ENCODE measurements around the gene TUBA3C.

TUBA3C gene

DNA sequence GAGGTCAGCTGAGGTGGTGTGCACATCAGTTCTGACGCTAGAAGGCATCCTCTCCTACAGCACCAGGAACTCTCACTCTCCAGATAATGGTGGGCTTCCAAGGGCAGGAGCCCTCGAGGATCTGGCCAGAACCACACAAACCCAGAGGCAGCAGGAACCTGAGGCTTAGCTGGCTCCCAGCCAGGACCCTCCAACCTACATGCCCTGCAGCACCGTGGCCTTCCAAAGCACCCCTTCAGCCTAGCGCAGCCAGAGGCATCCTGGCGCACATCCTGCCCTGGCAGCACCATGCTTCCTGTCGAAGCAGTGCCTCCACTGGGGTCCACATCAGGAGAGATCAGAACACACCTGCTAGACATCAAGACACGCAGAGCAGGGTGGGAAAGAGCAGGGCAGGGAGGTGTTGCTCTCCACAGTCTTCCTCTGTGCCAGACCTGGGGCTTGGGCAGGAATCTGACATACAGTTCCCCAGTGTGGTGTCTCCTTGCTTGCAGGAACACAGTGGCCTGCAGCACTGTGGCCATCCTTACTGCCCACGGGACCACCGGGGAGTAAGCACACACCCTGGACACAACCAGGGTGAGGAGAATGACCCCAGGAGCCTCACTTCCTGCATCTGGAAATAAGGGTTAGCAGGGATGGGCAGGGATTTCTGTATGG, 21.7 kb downstream of the TUBA3C start:
- DNase-seq, result no peak

DNA sequence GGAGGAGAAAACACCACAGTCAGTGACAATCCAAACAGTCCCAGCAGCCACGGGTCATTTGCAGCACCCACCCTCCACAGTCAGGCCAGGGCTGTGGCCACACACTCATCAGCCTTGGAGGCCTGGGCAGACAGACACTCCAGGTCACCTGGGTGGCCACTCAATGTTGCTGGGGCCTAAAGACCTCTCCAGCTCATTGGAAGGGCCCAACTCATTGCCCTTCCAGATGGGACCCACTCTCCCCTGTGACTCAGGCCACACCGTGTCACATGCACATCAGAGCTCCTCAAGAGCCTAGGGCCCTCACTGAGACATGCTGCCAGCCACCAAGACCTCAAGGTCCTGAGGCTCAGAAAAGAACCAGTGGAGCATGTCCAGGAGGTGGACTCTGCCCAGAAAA, 22.4 kb downstream of the TUBA3C start:
- DNase-seq, result no peak

DNA sequence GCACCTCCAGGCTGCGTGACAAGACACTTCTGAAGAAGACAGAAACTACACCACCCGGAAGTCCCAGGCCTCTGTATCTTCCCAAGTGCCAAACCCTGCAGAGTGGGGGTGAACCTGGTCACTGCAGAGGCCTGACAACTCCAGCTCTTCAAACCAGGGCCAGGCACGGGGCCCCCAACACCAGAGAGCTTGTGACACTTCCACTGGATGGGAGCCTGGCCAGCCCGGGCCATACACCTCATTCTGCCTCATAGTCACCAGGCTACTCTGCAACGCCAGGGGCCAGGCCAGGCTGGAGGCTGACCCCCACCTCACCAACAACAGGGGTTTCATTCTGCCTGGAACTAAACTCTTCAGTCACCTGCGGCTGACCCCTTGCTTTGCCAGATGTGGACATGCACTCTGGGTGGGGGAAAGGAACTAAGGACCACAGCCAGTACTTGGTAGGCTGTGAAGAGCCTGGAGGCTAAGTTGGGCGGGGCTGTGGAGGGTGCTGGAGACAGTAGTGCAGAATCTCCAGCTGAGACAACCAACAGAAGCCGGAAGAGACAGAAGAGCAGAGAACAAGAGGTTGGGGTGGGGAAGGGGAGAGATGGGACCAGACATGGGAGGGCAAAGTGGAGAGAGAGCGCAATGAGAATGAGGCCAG, 23.0 kb downstream of the TUBA3C start:
- DNase-seq, result no peak

DNA sequence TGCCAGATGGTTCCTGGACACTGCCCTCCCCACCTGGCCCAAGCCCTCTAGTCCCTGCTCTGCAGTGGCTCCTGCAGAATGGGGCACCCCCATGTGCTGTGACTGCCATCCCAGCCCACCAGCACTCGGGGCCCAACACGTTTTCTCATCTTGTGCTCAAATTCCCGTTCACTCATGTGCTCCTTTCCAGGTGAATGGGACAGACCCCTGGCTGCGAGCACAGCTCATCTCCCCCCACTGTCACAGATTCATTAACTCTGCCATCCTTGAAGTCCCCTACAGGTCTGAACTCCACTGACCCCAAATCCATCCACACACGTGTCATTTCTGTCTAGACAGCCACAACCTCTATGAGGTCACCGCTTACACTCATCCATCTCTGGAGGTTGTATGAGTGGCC, 23.6 kb downstream of the TUBA3C start:
- no peak for DNase-seq

DNA sequence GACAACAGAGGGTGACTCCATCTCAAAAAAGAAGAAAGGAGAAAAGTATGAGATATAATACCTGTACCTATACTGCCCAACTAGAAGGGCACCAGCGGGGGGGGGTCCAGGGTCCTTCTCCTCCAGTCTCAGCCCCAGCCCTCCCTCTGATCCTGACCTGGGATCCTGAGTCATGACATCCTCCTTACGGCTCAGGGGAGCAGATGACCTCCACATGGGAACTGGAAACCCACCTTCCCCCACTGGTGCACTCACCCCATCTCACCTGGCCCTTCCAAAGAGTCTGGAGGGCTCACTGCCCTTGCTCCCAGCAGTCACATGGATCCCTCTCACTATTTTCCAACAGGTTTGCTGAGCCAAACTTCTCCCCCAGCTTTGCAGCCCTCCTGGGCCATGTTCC, 24.2 kb downstream of the TUBA3C start:
- no peak for DNase-seq

DNA sequence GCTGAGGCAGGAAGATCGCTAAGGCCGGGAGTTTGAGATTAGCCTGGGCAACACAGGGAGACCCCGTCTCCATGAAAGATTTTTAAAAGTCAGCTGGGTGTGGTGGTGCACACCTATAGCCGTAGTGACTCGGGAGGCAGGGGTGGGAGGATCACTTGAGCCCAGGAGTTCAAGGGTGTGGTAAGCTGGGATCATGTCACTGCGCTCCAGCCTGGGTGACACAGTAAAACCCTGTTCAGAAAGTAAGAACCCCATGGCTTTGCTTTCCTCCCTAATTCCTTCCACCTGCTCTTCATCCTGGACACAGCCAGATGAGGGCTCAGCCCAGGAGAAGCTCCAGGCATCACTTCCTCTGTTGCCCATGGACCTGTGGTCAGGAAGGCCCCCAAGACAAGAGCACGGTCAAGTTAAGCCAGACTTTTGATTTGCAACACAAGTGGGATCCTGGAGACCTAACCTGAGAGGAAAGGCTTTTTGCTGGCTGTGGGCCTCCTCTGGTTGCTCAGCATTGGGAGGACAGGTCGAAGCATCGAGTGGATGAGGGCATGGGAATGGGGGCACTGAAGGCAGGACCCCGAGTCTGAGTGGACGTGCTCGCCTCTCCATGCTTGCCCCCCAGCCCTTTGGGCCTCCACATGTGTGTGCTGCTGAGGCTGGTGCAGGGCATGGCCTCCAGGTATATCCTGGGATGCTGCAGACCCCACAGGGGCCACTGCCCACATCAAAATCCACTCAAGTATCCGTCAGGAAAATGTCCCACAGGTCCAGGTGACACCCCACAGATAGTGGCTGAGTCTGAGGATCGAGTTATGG, 25.4 kb downstream of the TUBA3C start:
- DNase-seq, result no peak

DNA sequence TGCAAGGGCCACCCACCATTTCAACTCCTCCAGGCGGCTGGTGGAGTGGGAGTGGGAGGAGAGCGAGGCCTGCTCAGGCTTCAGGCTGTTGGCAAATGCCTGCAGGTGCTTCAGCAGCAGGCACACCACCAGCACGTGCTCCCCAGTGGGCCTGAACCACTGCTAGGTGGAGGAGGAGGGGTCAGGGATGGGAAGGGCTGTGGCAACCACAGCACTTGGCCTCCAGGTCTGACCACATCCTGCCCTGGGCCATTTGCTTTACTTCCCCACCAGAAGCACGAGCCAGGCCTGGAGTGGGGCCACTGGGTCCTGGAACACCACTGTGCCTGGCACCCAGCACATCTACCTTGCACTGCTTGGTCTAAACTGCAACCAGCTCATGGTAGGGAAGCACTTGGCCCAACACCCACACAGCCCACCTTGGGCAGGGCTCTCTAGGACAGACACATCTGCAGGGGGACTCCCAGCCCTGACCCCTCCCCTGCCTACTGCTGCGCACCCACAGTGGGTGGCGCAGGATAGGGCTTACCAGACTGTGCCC, 26.2 kb downstream of the TUBA3C start:
- DNase-seq, result no peak

DNA sequence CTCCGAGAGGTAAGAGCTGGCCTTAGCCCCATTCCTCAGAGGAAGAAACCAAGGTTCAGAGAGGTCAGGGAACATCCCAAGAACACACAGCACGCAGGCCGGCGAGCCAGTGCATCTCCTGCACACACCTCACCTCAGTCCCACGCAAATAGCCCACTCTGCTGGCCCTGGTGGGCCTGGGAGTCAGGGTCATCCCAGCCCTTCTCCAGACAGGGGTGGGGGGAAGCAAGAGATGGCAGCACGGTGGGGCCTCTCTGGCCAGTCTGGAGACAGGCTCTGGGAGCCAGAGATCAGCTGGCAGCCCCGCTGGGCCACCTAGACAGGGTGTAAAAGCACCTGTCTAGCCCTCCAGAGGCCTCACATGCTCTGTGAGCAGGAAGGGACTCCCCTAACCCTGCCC, 26.8 kb downstream of the TUBA3C start:
- DNase-seq, result no peak

DNA sequence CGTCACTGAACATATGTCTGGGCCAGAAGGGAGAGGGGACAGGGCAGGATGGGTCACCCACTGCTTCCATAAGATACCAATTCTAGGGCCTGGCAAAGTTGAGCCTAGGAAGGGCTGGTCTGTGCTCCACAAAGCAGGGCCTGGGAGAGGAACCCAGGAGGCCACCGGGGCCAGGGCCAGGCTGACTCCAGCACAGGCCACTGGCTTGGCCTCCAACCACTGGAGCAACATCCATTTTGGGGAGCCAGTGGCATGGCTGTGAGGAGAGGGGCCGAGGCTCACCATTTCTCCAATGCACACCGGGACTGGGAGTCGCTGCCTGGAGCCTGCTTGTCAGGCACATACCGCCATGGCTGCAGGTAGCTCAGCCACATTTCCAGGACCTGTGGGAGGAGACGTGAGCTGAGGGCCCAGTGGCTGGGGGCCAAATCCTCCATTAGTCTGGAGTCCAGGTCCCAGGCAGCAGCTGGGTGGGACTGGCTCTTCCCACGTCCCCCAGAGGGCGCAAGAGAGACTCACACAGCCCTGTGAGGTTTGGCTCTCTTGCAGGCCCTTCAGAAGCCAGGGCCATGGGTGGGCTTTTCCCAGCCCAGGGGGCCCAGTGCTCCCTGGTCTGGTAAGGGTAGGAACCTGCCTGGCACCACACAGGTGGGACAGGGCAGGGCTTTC, 27.7 kb downstream of the TUBA3C start:
- DNase-seq, result no peak

DNA sequence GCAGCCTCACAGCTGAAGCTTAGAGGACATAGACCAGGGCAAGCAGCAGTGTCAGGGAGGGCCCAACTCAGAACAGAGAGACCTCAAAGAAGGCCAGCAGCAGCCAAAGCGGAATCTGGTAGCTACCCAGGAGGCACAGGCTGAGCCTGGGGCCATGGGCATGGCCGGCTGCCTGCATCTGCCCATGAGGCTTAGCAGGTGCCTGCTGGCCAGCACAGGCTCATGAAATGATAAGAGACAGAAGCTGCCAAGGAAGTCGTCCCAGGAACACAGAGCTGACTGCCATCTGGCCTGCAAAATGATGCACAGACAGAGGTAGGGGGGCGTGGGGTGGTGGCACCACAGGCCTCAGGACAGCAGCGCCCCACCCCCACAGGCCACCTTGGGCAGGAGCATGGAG, 29.2 kb downstream of the TUBA3C start:
- DNase-seq, result no peak

DNA sequence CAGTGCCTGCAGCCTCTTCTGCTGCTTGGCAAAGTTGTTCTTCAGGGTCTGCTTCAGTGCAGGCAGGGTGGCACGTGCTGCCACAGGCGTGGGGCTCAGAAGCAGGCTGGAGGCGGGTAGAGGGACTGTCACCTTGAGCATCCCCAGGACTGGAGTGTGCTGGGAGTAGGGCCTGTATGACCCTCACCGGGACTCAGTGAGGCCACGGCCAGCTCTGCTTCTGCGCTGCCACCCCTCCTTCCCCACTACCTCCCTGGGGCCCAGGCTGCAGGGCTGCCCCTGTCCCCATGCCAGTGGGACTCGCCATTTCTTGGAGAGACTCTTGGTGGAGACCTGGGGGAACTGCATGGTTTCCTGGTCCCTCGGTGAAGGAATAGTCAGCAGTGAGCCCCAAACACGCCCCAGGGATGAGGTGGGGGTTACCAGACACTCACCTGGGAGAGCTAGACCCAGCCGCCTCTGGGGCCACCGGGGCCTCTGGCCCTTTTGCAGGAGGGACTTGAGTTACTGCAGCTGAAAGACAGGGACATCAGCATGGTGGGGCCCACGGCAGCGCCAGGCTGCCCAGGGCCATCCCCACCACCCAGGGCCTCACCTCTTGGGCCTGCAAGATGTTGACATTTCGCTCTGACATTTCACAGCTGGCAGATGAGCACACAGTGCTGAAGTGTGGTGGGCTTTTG, 29.9 kb downstream of the TUBA3C start:
- DNase-seq, result no peak

DNA sequence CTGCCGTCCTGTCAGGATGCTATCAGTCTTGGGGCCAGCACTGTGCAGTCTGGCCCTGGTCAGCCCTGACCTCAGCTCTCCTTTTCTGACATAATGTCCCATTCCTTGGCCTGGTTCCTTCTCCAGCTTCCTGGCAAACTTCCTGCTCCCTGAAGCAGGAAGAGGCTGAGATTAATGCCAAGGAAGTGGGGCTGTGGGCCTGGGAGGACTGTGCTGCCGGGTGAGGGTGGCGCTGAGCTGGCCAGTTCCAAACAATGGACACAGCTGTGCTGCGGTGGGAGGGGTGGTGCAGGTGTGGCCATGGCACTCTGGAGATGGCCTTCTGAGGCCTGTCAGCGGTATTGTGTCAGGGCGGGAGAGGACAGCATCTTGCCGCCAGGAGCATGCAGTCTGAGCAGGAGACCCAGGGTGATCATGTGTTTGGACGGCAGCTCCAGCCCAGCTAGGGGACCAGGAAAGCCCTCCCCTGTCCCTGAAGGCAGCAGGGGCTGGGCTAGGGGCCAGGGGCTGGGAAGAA, 30.9 kb downstream of the TUBA3C start:
- DNase-seq, result no peak

DNA sequence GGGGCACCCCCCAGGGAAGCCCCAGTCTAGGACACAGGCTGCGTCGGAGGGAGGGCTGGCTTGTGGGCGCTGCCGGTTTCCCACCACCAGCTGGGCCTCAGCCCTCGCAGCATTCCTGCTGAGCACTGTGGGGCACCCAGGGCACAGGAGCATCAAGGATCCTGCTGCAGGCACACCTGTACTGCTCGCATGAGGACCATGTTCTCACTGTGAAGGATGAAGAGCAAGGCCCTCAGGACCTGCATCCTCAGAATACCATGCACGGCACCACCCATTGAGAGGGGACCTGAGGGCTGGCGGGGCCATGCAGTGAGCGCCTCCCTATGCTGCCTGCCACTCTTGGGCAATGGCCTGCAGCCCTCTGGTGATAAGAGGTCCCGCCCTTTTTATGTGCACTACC, 31.4 kb downstream of the TUBA3C start:
- DNase-seq, result no peak

DNA sequence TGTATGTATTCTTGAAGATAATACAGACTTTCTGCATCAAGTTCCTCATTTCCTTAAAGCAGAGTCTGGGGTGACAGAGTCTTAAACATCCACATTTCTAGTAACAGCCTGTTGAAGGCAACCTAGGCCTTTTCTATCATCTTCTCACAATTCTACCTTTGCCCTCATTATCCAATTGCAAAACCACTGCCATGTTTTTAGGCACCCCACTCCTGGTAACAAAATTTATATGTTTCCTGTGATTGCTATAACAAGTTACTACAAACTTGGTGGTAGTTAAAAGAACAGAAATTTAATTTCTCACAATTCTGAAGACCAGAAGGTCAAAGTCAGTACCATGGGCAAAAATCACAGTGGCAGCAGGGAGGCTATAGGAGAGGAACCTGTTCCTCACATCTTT, 33.1 kb downstream of the TUBA3C start:
- DNase-seq, result no peak
